HG03439 (cell line): ENCODE results near the gene VPS16.
"Not testable (repeated sequence)": the region's sequence is repeated elsewhere in the genome, so short reads cannot be mapped to it uniquely, and the experiment has no call there.

ENCODE experiments used
- ATAC-seq: cut with Tn5 transposase; IDR thresholded peaks from one replicate; pipeline ENCODE4 v1.9.1; 2021; ENCODE audit warnings: mild to moderate bottlenecking, moderate library complexity; ENCODE audit not compliant: unreplicated experiment

The VPS16 gene

GRCh38 chr20:2806351-2806701 is 34.2 kb upstream of the VPS16 start:
- ATAC-seq = no peak

GRCh38 chr20:2807019-2807418 is 33.5 kb upstream of the VPS16 start:
- no peak for ATAC-seq

- not testable (repeated sequence) for ATAC-seq
These were observed 32.6 kb upstream of the VPS16 start for GRCh38 chr20:2807929-2808328.

- no peak for ATAC-seq
These were observed 30.9 kb upstream of the VPS16 start for GRCh38 chr20:2809690-2810089.

- ATAC-seq = no peak
These were observed 28.4 kb upstream of the VPS16 start for GRCh38 chr20:2812189-2812588.

GRCh38 chr20:2814076-2814475 is 26.5 kb upstream of the VPS16 start:
- ATAC-seq = no peak

- no peak for ATAC-seq
These were observed 25.9 kb upstream of the VPS16 start, which contains the start of gene C20orf141 for GRCh38 chr20:2814587-2815051. Gene C20orf141, plus strand, starts transcription at chr20:2814987. Its CDS starts 198 bp downstream, at chr20:2815185.

GRCh38 chr20:2815242-2815900 is 25.2 kb upstream of the VPS16 start:
- no peak for ATAC-seq

GRCh38 chr20:2816030-2816582 is 24.4 kb upstream of the VPS16 start, which contains the start of gene TMEM239:
Gene TMEM239, plus strand, starts transcription at chr20:2816364. Its CDS starts 191 bp downstream, at chr20:2816555.
- no peak for ATAC-seq

GRCh38 chr20:2816583-2817340 is 23.8 kb upstream of the VPS16 start:
- no peak for ATAC-seq

GRCh38 chr20:2817341-2817726 is 23.2 kb upstream of the VPS16 start:
- ATAC-seq = no peak

- ATAC-seq = no peak
These were observed 22.5 kb upstream of the VPS16 start for GRCh38 chr20:2817891-2818595.

GRCh38 chr20:2820084-2820895 is 20.3 kb upstream of the VPS16 start:
- ATAC-seq = no peak

- ATAC-seq = no peak
These were observed 19.4 kb upstream of the VPS16 start for GRCh38 chr20:2820896-2821869.

GRCh38 chr20:2822073-2822472 is 18.5 kb upstream of the VPS16 start:
- ATAC-seq = no peak

GRCh38 chr20:2825761-2826160 is 14.8 kb upstream of the VPS16 start:
- no peak for ATAC-seq

GRCh38 chr20:2826655-2827054 is 13.9 kb upstream of the VPS16 start:
- ATAC-seq = no peak

GRCh38 chr20:2829376-2829775 is 11.2 kb upstream of the VPS16 start:
- ATAC-seq = no peak

- ATAC-seq = not testable (repeated sequence)
These were observed 9.3 kb upstream of the VPS16 start for GRCh38 chr20:2831206-2831605.
